ENCODE data around the gene PNPO.

Gene PNPO

DNA sequence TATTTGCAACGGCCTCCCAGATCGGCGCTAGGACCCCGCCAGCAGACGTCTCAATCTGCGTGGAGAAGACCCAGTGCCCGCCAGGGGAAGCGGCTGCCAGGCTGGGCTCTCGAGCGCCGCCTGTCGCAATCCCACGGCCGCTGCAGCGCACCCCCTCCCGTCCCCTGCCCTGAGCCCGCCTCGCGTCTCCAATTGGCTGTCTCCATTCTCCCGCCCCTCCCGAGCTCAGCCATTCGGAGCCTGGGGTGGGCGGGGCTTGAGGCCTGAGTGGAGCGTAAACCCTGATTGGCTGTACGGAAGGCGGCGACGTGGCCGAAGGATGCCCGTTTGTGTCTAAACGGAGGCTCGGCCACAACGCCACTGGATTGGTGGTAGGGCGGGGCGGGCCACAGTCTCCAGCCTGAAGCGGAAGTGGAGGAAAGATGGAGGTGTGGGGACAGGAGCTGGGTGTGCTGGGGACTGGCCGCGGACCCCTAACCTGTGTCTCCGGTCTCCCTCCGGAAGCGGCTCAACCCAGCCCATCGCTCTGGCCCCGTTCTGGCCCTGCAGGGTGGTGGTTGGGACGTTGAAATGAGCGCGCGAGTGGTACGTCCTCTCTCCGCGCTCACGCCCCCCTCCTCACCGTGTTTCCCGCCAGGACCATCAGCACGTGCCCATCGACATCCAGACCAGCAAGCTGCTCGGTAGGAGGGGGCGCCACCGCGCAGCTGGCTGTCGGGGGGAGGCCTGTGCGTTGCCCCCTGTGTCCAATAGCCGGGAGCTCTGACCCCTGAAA is 29.5 kb downstream of the PNPO start, which contains the start of gene CDK5RAP3:
Gene CDK5RAP3, plus strand, starts transcription at position 389 of the 775 bp plus-strand sequence. Its CDS starts 34 bp downstream, at position 423.
- Histone ChIP-seq H3K27ac (replicated peaks; ENCODE audit: low read length) (peak within 1 kb of the TSS; percentile 27), H3K36me3 (replicated peaks in 1 of 2; ENCODE audit: control insufficient read depth in 2 of 2, insufficient read depth in 2 of 2, low read length in 2 of 2) (peaks cover 20 to 37% of the 10 kb centered on the region in 2 donors), H3K27me3 (ENCODE audit: control insufficient read depth in 3 of 3, insufficient read depth in 3 of 3, low read depth in 1 of 3, low read length in 3 of 3) (peaks cover 0 to 3% (median 0%) of the 10 kb centered on the region in 3 experiments), H3K14ac (ENCODE audit: low read length) (no peak within 1 kb of the TSS), H2BK12ac (ENCODE audit: low read length) (peak within 1 kb of the TSS; percentile 1), H3K18ac (ENCODE audit: low read length) (peak within 1 kb of the TSS; percentile 97), H3K79me1 (ENCODE audit: low read depth, low read length) (no peaks in the 10 kb centered on the region), H3K23ac (ENCODE audit: low read depth, low read length, poor library complexity) (peak within 1 kb of the TSS; percentile 80), H3K4me1 (ENCODE audit: control insufficient read depth in 2 of 2, insufficient read depth in 1 of 2, low read depth in 1 of 2, low read length in 2 of 2) (peaks cover 3 to 14% of the 10 kb centered on the region in 2 donors), H3K9ac (ENCODE audit: low read depth, low read length, poor library complexity) (peak within 1 kb of the TSS; percentile 91), H4K8ac (ENCODE audit: low read depth, low read length) (no peak within 1 kb of the TSS), H3K9me3 (replicated peaks in 1 of 2; ENCODE audit: control insufficient read depth in 2 of 2, insufficient read depth in 1 of 2, low read depth in 1 of 2, low read length in 2 of 2) (no peaks in the 10 kb centered on the region), H2BK15ac (ENCODE audit: low read length) (no peak within 1 kb of the TSS), H3K4me2 (ENCODE audit: insufficient read depth, low read length, poor library complexity, severe bottlenecking) (peak within 1 kb of the TSS; percentile 66), H2BK5ac (ENCODE audit: low read length) (peak within 1 kb of the TSS; percentile 2), H2BK120ac (ENCODE audit: low read depth, low read length) (no peak within 1 kb of the TSS), H2AK5ac (ENCODE audit: low read depth, low read length) (peak within 1 kb of the TSS; percentile 1), H4K91ac (ENCODE audit: low read depth, low read length, poor library complexity) (no peak within 1 kb of the TSS), H3K4ac (ENCODE audit: low read length) (peak within 1 kb of the TSS; percentile 32), H3K4me3 (ENCODE audit: low read length in 2 of 2) (peak within 1 kb of the TSS; percentile 82 to 92), H2AFZ (ENCODE audit: low read length) (peak within 1 kb of the TSS; percentile 88)
- WGBS, 2 donors (ENCODE audit: extremely low coverage in 2 of 2, insufficient read length in 2 of 2, insufficient replicate concordance in 1 of 2): no CpG with 5 or more reads among the region's 62 CpGs
- peak; percentile 99 for DNase-seq (ENCODE audit: low spot score)

DNA sequence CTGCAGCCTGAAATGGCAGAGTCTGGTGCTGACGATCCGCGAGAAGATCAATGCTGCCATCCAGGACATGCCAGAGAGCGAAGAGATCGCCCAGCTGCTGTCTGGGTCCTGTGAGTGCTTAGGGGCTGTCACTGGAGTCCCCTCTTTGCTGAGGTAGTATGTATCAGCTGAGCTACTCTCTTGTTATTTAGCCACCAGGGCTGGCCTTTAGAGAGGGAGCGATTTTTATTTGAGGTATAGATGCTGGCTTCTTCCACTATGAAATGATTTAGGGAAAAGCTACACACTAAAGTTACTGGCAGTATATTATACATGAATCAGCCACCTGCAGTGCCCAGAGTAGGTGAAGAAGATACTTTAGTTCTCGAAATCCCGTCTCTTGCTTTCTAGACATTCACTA is 32.2 kb downstream of the PNPO start:
- Histone ChIP-seq H3K18ac (ENCODE audit: low read length) (no peak overlapping the region), H3K4me1 (ENCODE audit: control insufficient read depth in 2 of 2, insufficient read depth in 1 of 2, low read depth in 1 of 2, low read length in 2 of 2) (peaks cover 4 to 16% of the 10 kb centered on the region in 2 donors), H3K79me1 (ENCODE audit: low read depth, low read length) (no peaks in the 10 kb centered on the region), H3K4me3 (ENCODE audit: low read length in 2 of 2) (no peak overlapping the region), H3K23ac (ENCODE audit: low read depth, low read length, poor library complexity) (no peak overlapping the region), H4K91ac (ENCODE audit: low read depth, low read length, poor library complexity) (no peak overlapping the region), H3K27ac (replicated peaks; ENCODE audit: low read length) (no peak overlapping the region), H2BK15ac (ENCODE audit: low read length) (no peak overlapping the region), H3K4ac (ENCODE audit: low read length) (no peak overlapping the region), H2BK12ac (ENCODE audit: low read length) (no peak overlapping the region), H3K9me3 (replicated peaks in 1 of 2; ENCODE audit: control insufficient read depth in 2 of 2, insufficient read depth in 1 of 2, low read depth in 1 of 2, low read length in 2 of 2) (no peaks in the 10 kb centered on the region), H3K27me3 (ENCODE audit: control insufficient read depth in 3 of 3, insufficient read depth in 3 of 3, low read depth in 1 of 3, low read length in 3 of 3) (no peaks in the 10 kb centered on the region), H3K36me3 (replicated peaks in 1 of 2; ENCODE audit: control insufficient read depth in 2 of 2, insufficient read depth in 2 of 2, low read length in 2 of 2) (peaks cover 28 to 55% of the 10 kb centered on the region in 2 donors), H4K8ac (ENCODE audit: low read depth, low read length) (no peak overlapping the region), H2AFZ (ENCODE audit: low read length) (no peak overlapping the region), H3K4me2 (ENCODE audit: insufficient read depth, low read length, poor library complexity, severe bottlenecking) (no peak overlapping the region), H3K14ac (ENCODE audit: low read length) (no peak overlapping the region), H3K9ac (ENCODE audit: low read depth, low read length, poor library complexity) (no peak overlapping the region), H2BK120ac (ENCODE audit: low read depth, low read length) (no peak overlapping the region), H2BK5ac (ENCODE audit: low read length) (no peak overlapping the region), H2AK5ac (ENCODE audit: low read depth, low read length) (no peak overlapping the region)
- WGBS, 2 donors (ENCODE audit: extremely low coverage in 2 of 2, insufficient read length in 2 of 2, insufficient replicate concordance in 1 of 2): no CpG with 5 or more reads among the region's 8 CpGs
- DNase-seq (ENCODE audit: low spot score): no peak

DNA sequence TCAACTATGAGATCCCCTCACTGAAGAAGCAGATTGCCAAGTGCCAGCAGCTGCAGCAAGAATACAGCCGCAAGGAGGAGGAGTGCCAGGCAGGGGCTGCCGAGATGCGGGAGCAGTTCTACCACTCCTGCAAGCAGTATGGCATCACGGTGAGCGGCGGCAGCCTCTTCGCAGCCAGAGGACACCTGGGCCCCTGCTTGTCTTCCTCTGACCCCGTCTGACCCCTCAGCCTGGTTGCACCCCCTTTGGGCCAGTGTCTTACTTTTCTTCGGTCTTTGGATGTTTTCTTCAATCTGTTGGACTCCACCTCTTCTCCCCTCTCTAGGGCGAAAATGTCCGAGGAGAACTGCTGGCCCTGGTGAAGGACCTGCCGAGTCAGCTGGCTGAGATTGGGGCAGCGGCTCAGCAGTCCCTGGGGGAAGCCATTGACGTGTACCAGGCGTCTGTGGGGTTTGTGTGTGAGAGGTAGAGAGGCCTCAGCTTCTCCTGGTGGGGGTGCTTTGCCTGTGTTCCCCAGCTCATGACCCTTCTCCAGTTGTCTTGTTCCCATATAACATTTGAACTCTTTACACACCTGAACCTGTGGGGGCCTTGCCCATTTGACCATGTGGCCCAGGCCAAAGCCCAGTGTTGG is 33.9 kb downstream of the PNPO start:
- Histone ChIP-seq H3K27me3 (ENCODE audit: control insufficient read depth in 3 of 3, insufficient read depth in 3 of 3, low read depth in 1 of 3, low read length in 3 of 3) (no peaks in the 10 kb centered on the region), H2AK5ac (ENCODE audit: low read depth, low read length) (no peak overlapping the region), H3K9me3 (replicated peaks in 1 of 2; ENCODE audit: control insufficient read depth in 2 of 2, insufficient read depth in 1 of 2, low read depth in 1 of 2, low read length in 2 of 2) (no peaks in the 10 kb centered on the region), H3K9ac (ENCODE audit: low read depth, low read length, poor library complexity) (no peak overlapping the region), H2BK5ac (ENCODE audit: low read length) (no peak overlapping the region), H2AFZ (ENCODE audit: low read length) (no peak overlapping the region), H4K8ac (ENCODE audit: low read depth, low read length) (no peak overlapping the region), H3K4me2 (ENCODE audit: insufficient read depth, low read length, poor library complexity, severe bottlenecking) (no peak overlapping the region), H4K91ac (ENCODE audit: low read depth, low read length, poor library complexity) (no peak overlapping the region), H3K79me1 (ENCODE audit: low read depth, low read length) (no peaks in the 10 kb centered on the region), H3K27ac (replicated peaks; ENCODE audit: low read length) (no peak overlapping the region), H3K4ac (ENCODE audit: low read length) (no peak overlapping the region), H3K4me3 (ENCODE audit: low read length in 2 of 2) (no peak overlapping the region), H2BK12ac (ENCODE audit: low read length) (no peak overlapping the region), H3K4me1 (ENCODE audit: control insufficient read depth in 2 of 2, insufficient read depth in 1 of 2, low read depth in 1 of 2, low read length in 2 of 2) (peaks cover 9 to 12% of the 10 kb centered on the region in 2 donors), H3K14ac (ENCODE audit: low read length) (no peak overlapping the region), H3K36me3 (replicated peaks in 1 of 2; ENCODE audit: control insufficient read depth in 2 of 2, insufficient read depth in 2 of 2, low read length in 2 of 2) (peaks cover 34 to 72% of the 10 kb centered on the region in 2 donors), H3K18ac (ENCODE audit: low read length) (no peak overlapping the region), H3K23ac (ENCODE audit: low read depth, low read length, poor library complexity) (no peak overlapping the region), H2BK15ac (ENCODE audit: low read length) (no peak overlapping the region), H2BK120ac (ENCODE audit: low read depth, low read length) (no peak overlapping the region)
- DNase-seq (ENCODE audit: low spot score): no peak
- no CpG with 5 or more reads among the region's 15 CpGs for WGBS, 2 donors (ENCODE audit: extremely low coverage in 2 of 2, insufficient read length in 2 of 2, insufficient replicate concordance in 1 of 2)

DNA sequence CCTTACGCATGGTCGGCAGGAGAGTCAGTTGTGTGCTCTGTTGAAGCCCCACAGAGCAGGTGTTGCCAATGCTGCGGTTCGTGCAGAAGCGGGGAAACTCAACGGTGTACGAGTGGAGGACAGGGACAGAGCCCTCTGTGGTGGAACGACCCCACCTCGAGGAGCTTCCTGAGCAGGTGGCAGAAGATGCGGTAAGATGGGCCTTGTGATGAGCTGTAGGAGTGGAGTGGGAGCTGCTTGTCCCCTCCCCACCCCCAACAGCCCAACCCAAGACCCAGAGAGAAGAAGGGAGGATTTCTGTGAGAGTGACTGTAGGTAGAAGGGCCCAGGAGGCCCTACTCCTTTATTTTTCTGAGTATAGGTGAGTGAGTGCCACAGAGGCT is 34.4 kb downstream of the PNPO start:
- H3K27ac ChIP-seq (replicated peaks; ENCODE audit: low read length): no peak overlapping the region
- H3K27me3 ChIP-seq (ENCODE audit: control insufficient read depth in 3 of 3, insufficient read depth in 3 of 3, low read depth in 1 of 3, low read length in 3 of 3): no peaks in the 10 kb centered on the region
- H3K9me3 ChIP-seq (replicated peaks in 1 of 2; ENCODE audit: control insufficient read depth in 2 of 2, insufficient read depth in 1 of 2, low read depth in 1 of 2, low read length in 2 of 2): no peaks in the 10 kb centered on the region
- H3K4me2 ChIP-seq (ENCODE audit: insufficient read depth, low read length, poor library complexity, severe bottlenecking): no peak overlapping the region
- H4K91ac ChIP-seq (ENCODE audit: low read depth, low read length, poor library complexity): no peak overlapping the region
- no peak overlapping the region for H4K8ac ChIP-seq (ENCODE audit: low read depth, low read length)
- no CpG with 5 or more reads among the region's 10 CpGs for WGBS, 2 donors (ENCODE audit: extremely low coverage in 2 of 2, insufficient read length in 2 of 2, insufficient replicate concordance in 1 of 2)
- DNase-seq (ENCODE audit: low spot score): no peak
- no peak overlapping the region for H3K4ac ChIP-seq (ENCODE audit: low read length)
- peaks cover 7 to 10% of the 10 kb centered on the region in 2 donors for H3K4me1 ChIP-seq (ENCODE audit: control insufficient read depth in 2 of 2, insufficient read depth in 1 of 2, low read depth in 1 of 2, low read length in 2 of 2)
- H3K18ac ChIP-seq (ENCODE audit: low read length): no peak overlapping the region
- H2BK12ac ChIP-seq (ENCODE audit: low read length): no peak overlapping the region
- no peak overlapping the region for H3K23ac ChIP-seq (ENCODE audit: low read depth, low read length, poor library complexity)
- no peak overlapping the region for H2AFZ ChIP-seq (ENCODE audit: low read length)
- H3K14ac ChIP-seq (ENCODE audit: low read length): no peak overlapping the region
- no peak overlapping the region for H2BK15ac ChIP-seq (ENCODE audit: low read length)
- no peaks in the 10 kb centered on the region for H3K79me1 ChIP-seq (ENCODE audit: low read depth, low read length)
- H3K9ac ChIP-seq (ENCODE audit: low read depth, low read length, poor library complexity): no peak overlapping the region
- no peak overlapping the region for H2BK120ac ChIP-seq (ENCODE audit: low read depth, low read length)
- H3K36me3 ChIP-seq (replicated peaks in 1 of 2; ENCODE audit: control insufficient read depth in 2 of 2, insufficient read depth in 2 of 2, low read length in 2 of 2): peaks cover 39 to 78% of the 10 kb centered on the region in 2 donors
- no peak overlapping the region for H3K4me3 ChIP-seq (ENCODE audit: low read length in 2 of 2)
- H2AK5ac ChIP-seq (ENCODE audit: low read depth, low read length): no peak overlapping the region
- H2BK5ac ChIP-seq (ENCODE audit: low read length): no peak overlapping the region

Measured in neuronal stem cell (in vitro differentiated cells).